Middle frontal gyrus (tissue), 1 donor: ENCODE data around the gene TNRC6B.
"Not testable (repeated sequence)": the region's sequence is repeated elsewhere in the genome, so short reads cannot be mapped to it uniquely, and the experiment has no call there.

Source experiments
- DNase-seq: peaks from one replicate; pipeline ENCODE4 v3.0.0-alpha.2; 2015; ENCODE audit warnings: low spot score; ENCODE audit errors: extremely low spot score

Gene TNRC6B

GRCh38 chr22:40177738-40178416 lies at the start of gene TNRC6B:
TNRC6B (plus strand) TSS chr22:40177925; CDS start chr22:40178136, 211 bp downstream.
- peak; percentile 97 for DNase-seq

- no peak for DNase-seq
These were observed 48.7 kb upstream of the TNRC6B start for GRCh38 chr22:40128989-40129388.

GRCh38 chr22:40137132-40137531 lies 40.6 kb upstream of the TNRC6B start:
- DNase-seq = no peak

- no peak for DNase-seq
These were observed 38.9 kb upstream of the TNRC6B start for GRCh38 chr22:40138866-40139265.

GRCh38 chr22:40147388-40148176 lies 30.1 kb upstream of the TNRC6B start:
- no peak for DNase-seq

DNA sequence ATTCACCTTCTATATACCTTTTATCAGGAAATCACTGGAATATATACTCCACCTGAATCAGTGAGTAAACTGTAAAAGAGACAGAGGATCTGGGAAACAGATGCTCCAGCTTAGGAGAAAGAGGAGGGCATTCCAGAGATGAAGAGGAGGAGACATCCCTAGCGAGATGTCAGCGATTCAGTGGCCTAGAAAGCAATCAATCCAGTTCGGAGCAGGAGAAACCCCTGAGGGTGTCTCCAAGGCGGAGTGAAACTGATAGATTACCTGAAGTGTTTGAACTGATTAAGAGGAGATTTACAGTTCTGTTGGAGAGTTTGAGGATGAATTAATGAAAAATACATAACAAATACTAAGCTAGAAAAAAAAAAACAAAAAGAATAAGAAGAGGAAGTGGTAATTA lies 24.5 kb upstream of the TNRC6B start:
- DNase-seq = no peak

DNA sequence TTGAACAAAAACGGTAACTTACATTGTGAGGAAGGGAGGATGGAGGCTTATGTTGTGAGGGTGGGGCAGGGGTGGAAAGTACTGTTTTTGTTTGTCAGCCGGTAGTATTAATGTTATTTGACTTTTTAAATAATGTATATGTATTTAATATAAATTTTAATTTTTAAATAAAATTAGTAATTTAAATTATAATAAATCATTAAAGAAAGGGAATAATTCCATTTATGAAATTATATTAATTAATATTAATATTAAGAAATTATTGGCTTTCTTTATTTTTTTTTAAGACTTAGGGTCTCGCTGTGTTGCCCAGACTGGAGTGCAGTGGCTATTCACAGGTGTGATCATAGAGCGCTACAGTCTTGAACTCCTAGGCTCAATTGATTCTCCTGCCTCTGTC lies 24.0 kb upstream of the TNRC6B start:
- DNase-seq = no peak

DNA sequence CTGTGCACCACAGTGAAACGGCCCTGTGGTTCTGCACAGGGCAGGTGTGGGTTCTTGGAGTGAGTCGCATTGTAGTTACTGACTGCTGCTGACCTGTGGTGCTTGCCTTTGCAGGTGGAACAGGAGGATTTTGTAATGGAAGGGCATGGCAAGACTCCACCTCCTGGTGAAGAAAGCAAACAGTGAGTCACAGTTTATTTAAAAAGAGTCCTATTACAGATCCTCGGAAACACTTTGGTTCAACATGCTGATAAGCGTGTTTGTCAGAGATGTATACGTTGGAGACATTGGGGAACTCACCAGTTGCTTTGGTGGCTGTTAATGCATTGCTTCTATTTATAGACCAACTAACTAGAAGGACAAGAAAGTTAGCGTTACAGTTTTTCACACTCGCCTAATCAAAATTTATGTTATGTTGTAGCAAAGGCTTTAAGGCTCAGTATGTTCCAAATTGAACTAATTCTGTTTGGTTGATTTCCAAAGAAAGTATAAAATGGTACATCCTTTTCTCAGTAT lies 21.7 kb upstream of the TNRC6B start:
- DNase-seq = no peak

GRCh38 chr22:40156682-40157081 lies 21.0 kb upstream of the TNRC6B start:
- DNase-seq = not testable (repeated sequence)

DNA sequence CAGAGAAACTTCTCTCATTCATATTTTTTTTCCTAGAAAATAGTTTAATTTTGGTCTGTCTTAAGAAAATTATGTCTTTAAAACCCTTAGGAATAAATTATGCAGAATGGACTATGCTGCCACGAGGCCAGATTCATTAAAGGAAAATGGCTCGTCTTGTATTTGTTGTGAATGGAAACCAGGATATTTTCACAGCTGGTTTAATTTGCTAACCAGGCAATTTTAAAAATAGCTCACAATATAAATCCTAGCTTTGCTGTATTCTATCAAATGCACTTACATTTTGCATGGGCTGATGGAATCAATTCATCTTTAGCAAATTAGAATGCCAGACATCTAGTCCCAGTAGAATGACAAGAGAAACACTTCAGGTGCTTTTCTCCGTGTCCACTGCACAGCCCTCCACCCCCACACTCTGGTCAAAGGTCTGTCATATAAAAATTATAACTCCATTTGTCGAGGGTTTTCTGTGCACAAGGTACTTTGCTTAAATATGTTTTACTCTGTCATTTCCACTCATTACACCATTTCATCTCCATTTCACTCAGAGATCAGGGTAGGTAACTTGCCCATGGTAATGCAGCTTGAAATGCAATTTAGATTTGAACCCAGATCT lies 20.3 kb upstream of the TNRC6B start:
- DNase-seq = no peak

- no peak for DNase-seq
These were observed 16.5 kb upstream of the TNRC6B start for GRCh38 chr22:40161194-40161593.

- DNase-seq = not testable (repeated sequence)
These were observed 12.2 kb upstream of the TNRC6B start for GRCh38 chr22:40165537-40165936.

- no peak for DNase-seq
These were observed 2.0 kb upstream of the TNRC6B start for GRCh38 chr22:40175611-40176244.

- DNase-seq = no peak
These were observed 596 bp upstream of the TNRC6B start for GRCh38 chr22:40176921-40177737.

DNA sequence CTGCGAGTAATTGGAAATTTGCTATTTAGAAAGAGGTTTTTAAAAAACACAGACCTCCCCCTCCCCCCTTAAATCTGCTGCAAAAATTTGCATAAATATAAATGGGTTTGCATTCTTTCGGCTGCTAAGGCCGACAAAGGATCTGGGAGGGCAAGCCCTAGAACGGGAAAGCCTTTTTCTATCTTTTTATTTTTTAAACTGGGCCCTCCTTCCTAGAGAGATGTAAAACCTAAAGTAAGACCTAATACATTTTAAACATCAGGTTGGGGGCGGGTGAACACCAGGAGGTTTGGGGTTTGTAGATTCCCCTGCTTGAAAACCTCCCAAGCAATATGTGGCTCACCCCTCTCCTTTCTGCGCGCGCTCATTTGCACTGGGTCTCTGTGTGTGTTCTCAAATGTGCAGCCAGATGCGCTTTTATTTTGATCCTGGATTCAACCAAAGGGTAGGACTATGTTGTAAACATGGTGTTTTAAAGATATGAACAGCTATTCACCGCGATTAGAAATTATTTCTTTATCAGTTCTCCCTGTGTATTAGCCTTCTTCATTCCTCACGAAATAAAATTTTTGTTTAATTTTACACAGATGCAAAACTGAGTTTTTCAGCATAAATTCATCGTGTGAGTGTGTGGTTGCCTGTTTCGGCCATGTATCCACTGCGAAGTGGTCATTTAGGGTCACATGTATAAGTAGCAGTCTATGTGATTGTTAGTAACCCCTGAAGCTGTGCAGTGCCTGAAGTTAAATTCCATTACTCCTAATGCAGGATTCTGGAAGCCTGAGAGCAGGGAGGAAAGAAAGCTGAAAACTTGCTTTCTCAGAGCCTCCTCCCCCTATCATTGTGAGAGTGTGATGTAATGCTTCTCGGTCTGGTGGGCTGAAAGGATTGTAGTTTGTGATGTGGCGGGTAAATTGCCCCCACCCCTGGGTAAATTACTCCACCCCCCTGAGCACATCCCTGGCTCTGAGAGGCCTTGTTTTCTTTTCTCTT lies 988 bp downstream of the TNRC6B start:
- DNase-seq = no peak

DNA sequence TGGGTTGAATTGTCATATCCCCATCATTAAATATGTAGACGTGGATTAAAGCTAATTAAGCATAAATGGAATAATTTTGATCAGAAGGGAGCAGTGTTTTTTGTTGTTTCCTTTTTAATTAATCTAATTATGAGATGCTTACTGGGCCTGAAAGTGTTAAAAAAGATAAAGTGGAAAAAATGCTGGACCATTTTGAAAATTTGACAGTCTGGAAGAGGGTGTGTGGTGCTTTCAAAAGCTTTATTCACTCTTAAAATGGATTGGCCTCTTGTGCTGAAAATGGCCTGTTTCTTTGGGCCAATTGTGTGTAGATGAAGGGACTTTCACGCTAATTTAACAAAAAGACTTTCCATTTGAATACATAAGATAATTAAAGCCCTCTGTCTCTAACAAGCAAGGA lies 1.8 kb downstream of the TNRC6B start:
- DNase-seq = no peak

GRCh38 chr22:40180403-40180802 lies 2.7 kb downstream of the TNRC6B start:
- no peak for DNase-seq

DNA sequence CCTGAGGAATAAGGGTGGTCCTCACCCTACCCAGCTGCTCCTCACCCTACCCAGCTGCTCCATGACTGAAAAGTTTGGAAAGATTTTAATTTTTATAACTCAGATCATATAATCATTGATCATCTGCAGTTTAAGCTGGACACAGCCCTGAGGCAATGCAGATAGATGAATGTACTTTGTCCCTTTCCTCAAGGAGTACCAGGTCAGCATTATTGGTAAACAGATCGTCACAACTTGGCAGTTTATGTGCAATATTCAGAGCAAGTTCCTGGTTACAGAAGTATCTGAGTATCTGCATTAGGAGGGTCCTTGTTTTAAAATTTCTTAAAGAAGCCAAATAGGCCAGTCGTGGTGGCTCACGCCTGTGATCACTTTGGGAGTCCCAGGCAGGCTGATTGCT lies 3.6 kb downstream of the TNRC6B start:
- DNase-seq = no peak

- no peak for DNase-seq
These were observed 4.6 kb downstream of the TNRC6B start for GRCh38 chr22:40182231-40182835.
